SK-N-SH (cell line): ENCODE measurements around the gene IQGAP1. TPM values are rescaled to one million over a fixed set of nuclear protein-coding genes. Genes with fewer than 3 reads are reported as not detected.
"Not testable (repeated sequence)": the region's sequence is repeated elsewhere in the genome, so short reads cannot be mapped to it uniquely, and the experiment has no call there.

Experiments used
- CTCF ChIA-PET: fragments of 300-600, 350-600 bp; formaldehyde crosslinking; extraction: SDS; loops from one replicate; lab custom pipeline; 2021; lab: Yijun Ruan, JAX
- POLR2A ChIA-PET: fragments of 350-600 bp; sonication (Branson Sonifier 250); formaldehyde crosslinking; extraction: SDS; loops from one replicate; lab custom pipeline; 2020; ENCODE audit warnings: antibody characterized with exemption, inconsistent platforms; lab: Yijun Ruan, JAX
- DNase-seq: peaks from one replicate; pipeline ENCODE4 v3.0.0; 2012
- H2AFZ ChIP-seq: fragments of 200-600 bp; sonication (generic); 2 replicates; pipeline ENCODE4 v1.8.1; 2016; ENCODE audit warnings: antibody characterized with exemption, mild to moderate bottlenecking, low read depth
- H3F3A ChIP-seq: fragments of 200-600 bp; sonication (generic); replicated peaks from 2 replicates; pipeline ENCODE3; 2016; ENCODE audit warnings: antibody characterized with exemption, mild to moderate bottlenecking; ENCODE audit not compliant: insufficient read depth
- H3K27ac ChIP-seq, 2 experiments: fragments of 200-500 bp in 1 of 2; fragments of 200-600 bp in 1 of 2; sonication (Bioruptor generic) in 1 of 2; sonication (generic), shearing (Covaris generic) in 1 of 2; 2 replicates each; pipeline versions ENCODE4 v1.5.1 to v1.6.1; 2014 to 2016; ENCODE audit warnings: low read depth in 2 of 2, inconsistent platforms in 1 of 2, low read length in 1 of 2, mild to moderate bottlenecking in 1 of 2, mixed read lengths in 1 of 2
- H3K27me3 ChIP-seq: fragments of 200-600 bp; sonication (generic), shearing (Covaris generic); 2 replicates; pipeline ENCODE4 v1.6.1; 2016; ENCODE audit warnings: mixed run types; ENCODE audit not compliant: insufficient read depth
- H3K36me3 ChIP-seq, 2 experiments: fragments of 200-500 bp in 1 of 2; fragments of 200-600 bp in 1 of 2; sonication (Bioruptor generic) in 1 of 2; sonication (generic) in 1 of 2; replicated peaks in 1 of 2; 2 replicates each; pipeline versions ENCODE3 to v1.5.1; 2014 to 2016; ENCODE audit warnings: low read length in 1 of 2, mild to moderate bottlenecking in 1 of 2; ENCODE audit not compliant: insufficient read depth in 2 of 2, control insufficient read depth in 1 of 2
- H3K4me1 ChIP-seq, 2 experiments: fragments of 200-500 bp in 1 of 2; fragments of 200-600 bp in 1 of 2; sonication (Bioruptor generic) in 1 of 2; sonication (generic), shearing (Covaris generic) in 1 of 2; 2 replicates each; pipeline versions ENCODE4 v1.5.1 to v1.6.1; 2014 to 2016; ENCODE audit warnings: low read depth in 1 of 2, low read length in 1 of 2, mixed run types in 1 of 2; ENCODE audit not compliant: insufficient read depth in 2 of 2, control insufficient read depth in 1 of 2
- H3K4me2 ChIP-seq: fragments of 200-600 bp; sonication (generic), shearing (Covaris generic); 2 replicates; pipeline ENCODE4 v1.6.1; 2017; ENCODE audit warnings: mixed run types
- H3K4me3 ChIP-seq, 2 experiments: fragments of 200-500 bp in 1 of 2; fragments of 200-600 bp in 1 of 2; sonication (Bioruptor generic) in 1 of 2; sonication (generic), shearing (Covaris generic) in 1 of 2; 2 replicates each; pipeline versions ENCODE4 v1.5.1 to v1.8.1; 2014 to 2016; ENCODE audit warnings: low read depth in 2 of 2, inconsistent platforms in 1 of 2, low read length in 1 of 2, mild to moderate bottlenecking in 1 of 2, mixed read lengths in 1 of 2, moderate library complexity in 1 of 2
- H3K79me2 ChIP-seq: fragments of 200-600 bp; sonication (generic); 2 replicates; pipeline ENCODE4 v1.8.1; 2017; ENCODE audit warnings: mild to moderate bottlenecking; ENCODE audit not compliant: insufficient read depth
- H3K9ac ChIP-seq: fragments of 200-600 bp; sonication (generic); 2 replicates; pipeline ENCODE4 v1.6.1; 2017; ENCODE audit warnings: mixed run types
- H3K9me2 ChIP-seq: fragments of 200-600 bp; sonication (generic); 2 replicates; pipeline ENCODE4 v1.6.1; 2017; ENCODE audit warnings: mixed run types
- H3K9me3 ChIP-seq: fragments of 200-600 bp; sonication (generic); 2 replicates; pipeline ENCODE4 v1.6.1; 2017; ENCODE audit warnings: mixed run types, mild to moderate bottlenecking, moderate library complexity
- H4K20me1 ChIP-seq: fragments of 200-600 bp; sonication (generic); 2 replicates; pipeline ENCODE4 v1.6.1; 2017; ENCODE audit warnings: mild to moderate bottlenecking, mixed run types; ENCODE audit not compliant: insufficient read depth
- CHD2 ChIP-seq: fragments of 150-350 bp; IDR thresholded peaks from 2 replicates; pipeline ENCODE4 v1.6.1; 2018; ENCODE audit warnings: low read length; ENCODE audit not compliant: partially characterized antibody
- EZH2phosphoT487 ChIP-seq: fragments of 200-600 bp; sonication (generic); IDR thresholded peaks from 2 replicates; pipeline ENCODE4 v1.6.1; 2017; ENCODE audit warnings: low read depth, mixed run types, mild to moderate bottlenecking, antibody characterized with exemption, moderate library complexity, borderline replicate concordance
- FOSL2 ChIP-seq: IDR thresholded peaks from 2 replicates; pipeline ENCODE4 v1.4.0; 2012; ENCODE audit warnings: low read depth, mild to moderate bottlenecking, moderate library complexity, borderline replicate concordance
- FOXJ3 ChIP-seq: sonication (generic); formaldehyde crosslinking; IDR thresholded peaks from 2 replicates; pipeline ENCODE4 v1.5.1; 2020; ENCODE audit warnings: mild to moderate bottlenecking, missing genetic modification reagents
- FOXM1 ChIP-seq: IDR thresholded peaks from 2 replicates; pipeline ENCODE4 v1.4.0; 2012; ENCODE audit warnings: low read depth, mild to moderate bottlenecking
- MXI1 ChIP-seq: IDR thresholded peaks from 2 replicates; pipeline ENCODE4 v1.6.1; 2012; ENCODE audit warnings: mild to moderate bottlenecking, low read depth, low read length, improper control_type of control experiment
- NFIC ChIP-seq: IDR thresholded peaks from 2 replicates; pipeline ENCODE4 v1.4.0; 2012; ENCODE audit warnings: borderline replicate concordance
- RAD21 ChIP-seq: IDR thresholded peaks from 2 replicates; pipeline ENCODE4 v1.6.1; 2012; ENCODE audit warnings: mild to moderate bottlenecking, low read length
- SMC3 ChIP-seq: IDR thresholded peaks from 2 replicates; pipeline ENCODE4 v1.6.1; 2012; ENCODE audit warnings: low read depth, low read length, improper control_type of control experiment
- TAF1 ChIP-seq: IDR thresholded peaks from 2 replicates; pipeline ENCODE4 v1.6.1; 2012; ENCODE audit warnings: low read depth, mild to moderate bottlenecking, low read length, moderate library complexity, borderline replicate concordance
- TCF12 ChIP-seq: IDR thresholded peaks from 2 replicates; pipeline ENCODE4 v1.4.0; 2012
- TEAD4 ChIP-seq: IDR thresholded peaks from 2 replicates; pipeline ENCODE4 v1.4.0; 2012; ENCODE audit warnings: mild to moderate bottlenecking, borderline replicate concordance; ENCODE audit not compliant: insufficient read depth
- YY1 ChIP-seq: IDR thresholded peaks from 2 replicates; pipeline ENCODE4 v1.4.0; 2012; ENCODE audit warnings: low read depth, mild to moderate bottlenecking
- ZBTB33 ChIP-seq: IDR thresholded peaks from 2 replicates; pipeline ENCODE4 v1.4.0; 2012; ENCODE audit warnings: low read depth, borderline replicate concordance
- WGBS: methylation state at CpG from one replicate; pipeline ENCODE4 v1.1.6; 2017; ENCODE audit warnings: low lambda C conversion rate; 5-methylcytosine and 5-hydroxymethylcytosine counted together
- polyA plus RNA-seq, 3 experiments: library from polyadenylated mRNA; depleted of rRNA; stranded (reverse); fragments of >200 nt; gene quantifications; 2 replicates each; pipeline ENCODE4 v1.2.3, GENCODE V29; 2012
- TF ChIP-seq, protein P1 (sequence below): IDR thresholded peaks from 2 replicates; pipeline ENCODE4 v1.4.0; 2012; ENCODE audit warnings: low read depth, borderline replicate concordance

IQGAP1 gene
- polyA plus RNA-seq, 1 of the 3 experiments (the other 2 are of a cell fraction): 56.5 TPM

- H3K4me3 ChIP-seq, H3K9ac ChIP-seq, H3K36me3 ChIP-seq, H3K27ac ChIP-seq, H3F3A ChIP-seq, H3K4me1 ChIP-seq, CTCF ChIA-PET, H2AFZ ChIP-seq, DNase-seq, POLR2A ChIA-PET, H3K79me2 ChIP-seq, H3K4me2 ChIP-seq, H4K20me1 ChIP-seq, H3K9me3 ChIP-seq, H3K27me3 ChIP-seq, H3K9me2 ChIP-seq: not testable (repeated sequence)
- WGBS: 88% methylated on average over 11 of the region's 13 CpGs
Observed at GRCh38 chr15:90511211-90511618, 123.2 kb downstream of the IQGAP1 start.

GRCh38 chr15:90512276-90512675, 124.2 kb downstream of the IQGAP1 start:
- no peaks in the 10 kb centered on the region for H3K9me2 ChIP-seq
- no peaks in the 10 kb centered on the region for H4K20me1 ChIP-seq
- H3K4me3 ChIP-seq: no peak overlapping the region
- POLR2A ChIA-PET: no interaction called here
- H2AFZ ChIP-seq: no peak overlapping the region
- H3F3A ChIP-seq: no peaks in the 10 kb centered on the region
- no peak overlapping the region for H3K9ac ChIP-seq
- CTCF ChIA-PET: interaction anchor here (1.7 kb wide), 1 partner anchor 9 kb away, joined by 4 read pairs; no protein-coding TSS in a partner anchor
- H3K4me1 ChIP-seq: no peaks in the 10 kb centered on the region
- no peaks in the 10 kb centered on the region for H3K9me3 ChIP-seq
- no peak overlapping the region for H3K27ac ChIP-seq
- DNase-seq: no peak
- no peak overlapping the region for H3K4me2 ChIP-seq
- H3K27me3 ChIP-seq: no peaks in the 10 kb centered on the region
- TF ChIP-seq CHD2: no peak
- TF ChIP-seq EZH2phosphoT487: no peak
- no peak for TF ChIP-seq FOSL2
- TF ChIP-seq NFIC: no peak
- no peak for TF ChIP-seq TEAD4
- TF ChIP-seq RAD21: no peak
- TF ChIP-seq TCF12: no peak
- no peak for TF ChIP-seq SMC3
- TF ChIP-seq FOXM1: no peak
- no peak for TF ChIP-seq YY1
- TF ChIP-seq FOXJ3 (CRISPR knock-in tag): no peak
- no peak for TF ChIP-seq TAF1
- no peak for TF ChIP-seq ZBTB33
- no peak for TF ChIP-seq MXI1
- TF ChIP-seq, protein P1, sequence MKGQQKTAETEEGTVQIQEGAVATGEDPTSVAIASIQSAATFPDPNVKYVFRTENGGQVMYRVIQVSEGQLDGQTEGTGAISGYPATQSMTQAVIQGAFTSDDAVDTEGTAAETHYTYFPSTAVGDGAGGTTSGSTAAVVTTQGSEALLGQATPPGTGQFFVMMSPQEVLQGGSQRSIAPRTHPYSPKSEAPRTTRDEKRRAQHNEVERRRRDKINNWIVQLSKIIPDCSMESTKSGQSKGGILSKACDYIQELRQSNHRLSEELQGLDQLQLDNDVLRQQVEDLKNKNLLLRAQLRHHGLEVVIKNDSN: no peak
- WGBS: 57% methylated on average over 2 of the region's 2 CpGs
- H3K79me2 ChIP-seq: no peaks in the 10 kb centered on the region
- H3K36me3 ChIP-seq: peaks cover 0 to 4% of the 10 kb centered on the region in 2 experiments
